Sciatic nerve (tissue), 2 donors: ENCODE data around the gene MMP24. TPM values are rescaled to one million over a fixed set of nuclear protein-coding genes. Genes with fewer than 3 reads are reported as not detected.
"Not testable (repeated sequence)": the region's sequence is repeated elsewhere in the genome, so short reads cannot be mapped to it uniquely, and the experiment has no call there.

Source experiments
- ATAC-seq: fragments of 200-7000 bp; cut with Tn5 transposase; one replicate; pipeline ENCODE4 v1.9.1; 2020; ENCODE audit warnings: mild to moderate bottlenecking, moderate library complexity
- DNase-seq: peaks from one replicate; pipeline ENCODE4 v3.0.0-alpha.2; 2020; ENCODE audit warnings: low spot score
- intact Hi-C: fragments of 100-400 bp; cut with DNase I; formaldehyde crosslinking; loops from one replicate; pipeline ENCODE4 v1.14.2; 2022
- total RNA-seq: library from RNA; stranded (reverse); fragmentation: NEBNext Ultra II Directional; extraction: Animal tissue kit (Norgen Biotek cat#: 25700); gene quantifications from one replicate; pipeline ENCODE4 v1.2.1, GENCODE V29; 2021
- donor health status: DM: no; HTN: no; CAD: no.
- donor health status: DM: no; HTN: no; CAD: no.

MMP24 gene
- total RNA-seq, result 0.49 TPM

DNA sequence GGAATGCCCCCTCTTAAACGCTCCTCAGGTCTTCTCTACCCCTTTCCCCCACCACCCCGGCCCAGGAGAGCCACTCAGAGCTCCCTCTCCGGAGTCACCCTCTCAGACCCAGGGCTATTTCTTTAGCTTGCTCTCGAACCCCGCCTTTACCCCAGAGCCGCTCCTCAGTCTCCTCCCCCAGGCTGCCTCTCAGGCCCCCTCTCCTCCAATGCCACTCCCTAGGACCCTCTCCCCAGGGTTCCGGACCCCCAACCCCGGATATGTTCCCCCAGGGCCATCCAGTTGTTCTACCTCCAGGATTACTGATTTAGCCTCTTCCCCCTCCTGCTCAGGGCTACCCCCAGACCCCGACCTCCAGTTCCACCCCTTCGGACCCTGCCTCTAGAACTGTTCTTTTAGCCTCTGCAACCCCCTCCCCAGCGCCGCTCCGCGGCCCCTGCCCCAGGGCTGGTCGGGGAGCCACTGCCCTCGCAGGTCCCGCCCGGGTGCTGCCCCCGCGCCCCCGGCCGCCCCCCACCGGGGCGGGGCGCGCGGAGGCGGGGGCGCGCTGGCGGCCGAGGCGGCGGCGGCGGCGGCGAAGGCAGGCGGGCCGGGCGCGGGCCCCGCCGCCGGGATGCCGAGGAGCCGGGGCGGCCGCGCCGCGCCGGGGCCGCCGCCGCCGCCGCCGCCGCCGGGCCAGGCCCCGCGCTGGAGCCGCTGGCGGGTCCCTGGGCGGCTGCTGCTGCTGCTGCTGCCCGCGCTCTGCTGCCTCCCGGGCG lies at the start of gene MMP24:
TSS of gene MMP24 (plus strand) at position 565 of the 758 bp plus-strand sequence. CDS start at position 614, 49 bp downstream.
- no peak for ATAC-seq
- no peak for DNase-seq
- intact Hi-C loops, result no loop called here

DNA sequence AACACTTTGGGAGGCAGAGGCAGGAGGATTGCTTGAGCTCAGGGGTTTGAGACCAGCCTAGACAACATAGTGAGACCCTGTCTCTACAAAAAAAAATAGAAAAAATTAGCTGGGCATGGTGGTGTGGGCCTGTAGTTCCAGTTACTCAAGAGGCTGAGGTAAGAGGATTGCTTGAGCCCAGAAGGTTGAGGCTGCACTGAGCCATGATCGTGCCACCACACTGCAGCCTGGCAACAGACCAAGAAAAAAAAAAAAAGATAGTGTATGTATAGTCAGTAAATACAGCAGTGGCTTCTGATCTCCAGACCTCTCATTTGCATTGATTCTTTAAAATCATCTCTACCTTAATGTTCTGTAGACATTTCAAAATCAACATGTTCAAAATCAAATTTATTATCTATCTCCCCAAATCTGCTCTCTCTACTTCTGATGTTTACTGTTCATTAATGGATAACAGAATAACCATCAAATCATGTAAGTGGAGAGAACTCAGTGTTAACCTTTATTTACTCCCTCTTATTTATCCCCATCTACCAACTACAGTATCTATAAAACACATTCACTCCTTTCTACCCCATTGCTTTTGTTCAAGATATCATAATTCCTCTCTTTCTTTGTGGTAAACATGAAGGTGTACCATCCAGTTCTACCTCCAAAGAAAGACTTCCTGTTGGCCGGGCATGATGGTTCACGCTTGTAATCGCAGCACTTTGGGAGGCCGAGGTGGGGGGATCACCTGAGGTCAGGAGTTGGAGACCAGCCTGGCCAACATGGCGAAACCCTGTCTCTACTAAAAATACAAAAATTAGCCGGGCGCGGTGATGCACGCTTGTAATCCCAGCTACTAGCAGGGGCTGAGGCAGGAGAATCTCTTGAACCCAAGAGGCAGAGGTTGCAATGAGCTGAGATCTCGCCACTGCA lies 46.9 kb upstream of the MMP24 start:
- DNase-seq, result no peak
- ATAC-seq, result no peak
- intact Hi-C loops, result no loop called here

GRCh38 chr20:35180266-35180665 lies 46.2 kb upstream of the MMP24 start:
- intact Hi-C loops, result no loop called here
- DNase-seq, result no peak
- ATAC-seq, result no peak

DNA sequence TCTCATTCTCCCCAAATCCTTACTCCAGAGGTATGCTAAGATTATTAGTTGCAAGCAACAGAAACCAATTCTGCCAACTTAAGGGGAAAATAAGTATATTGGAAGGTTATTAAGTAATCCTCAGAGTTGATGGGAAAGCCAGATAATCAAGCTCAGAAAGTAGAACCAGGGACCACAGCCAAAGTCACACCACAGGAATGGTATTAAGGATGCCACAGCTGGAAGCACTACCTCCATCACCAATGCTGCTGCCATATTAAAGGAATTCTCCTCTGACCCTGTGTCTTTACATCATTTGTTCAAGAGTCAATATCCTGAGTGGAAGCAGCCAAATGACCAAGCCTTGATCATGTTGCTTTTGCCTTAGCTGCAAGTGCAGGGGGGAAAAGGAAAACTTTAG lies 44.8 kb upstream of the MMP24 start:
- intact Hi-C loops, result no loop called here
- DNase-seq (no peak), ATAC-seq (no peak)

GRCh38 chr20:35186691-35187289 lies 39.7 kb upstream of the MMP24 start:
- not testable (repeated sequence) for DNase-seq, ATAC-seq
- intact Hi-C loops, result loop anchor here (5.0 kb wide), 1 partner anchor 94 kb away; the partner anchor contains the start of gene TRPC4AP

DNA sequence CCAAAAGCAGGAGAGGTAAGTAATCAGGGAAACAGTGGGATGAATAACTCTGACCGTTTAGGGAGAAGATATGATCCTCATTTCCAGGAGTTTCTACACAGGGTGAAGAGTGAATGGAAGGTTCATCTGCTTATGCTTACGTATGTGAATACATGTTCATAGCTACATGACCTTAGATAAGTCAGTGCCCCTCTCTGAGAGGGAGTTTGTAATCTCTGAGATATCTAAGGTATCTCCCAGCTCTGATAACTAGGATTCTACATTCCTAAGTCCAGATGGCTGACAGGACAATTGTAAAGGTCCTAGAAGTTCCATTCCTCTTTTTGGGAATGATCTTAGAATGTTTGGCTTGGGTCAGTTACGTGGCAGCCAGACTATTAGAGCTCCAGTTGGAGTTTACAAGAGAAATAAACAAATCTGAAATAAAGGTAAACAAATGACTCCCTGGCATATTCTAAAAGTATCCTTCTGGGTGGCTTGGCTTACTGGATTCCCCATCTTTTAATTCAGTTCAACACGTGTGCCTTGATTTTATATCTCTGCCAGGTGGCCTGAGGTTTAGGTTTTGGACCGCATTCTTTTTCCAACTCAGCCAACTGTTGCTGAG lies 38.8 kb upstream of the MMP24 start:
- intact Hi-C loops, result loop anchor here (5.0 kb wide), 1 partner anchor 95 kb away; the partner anchor contains the start of gene TRPC4AP
- no peak for DNase-seq
- no peak for ATAC-seq

DNA sequence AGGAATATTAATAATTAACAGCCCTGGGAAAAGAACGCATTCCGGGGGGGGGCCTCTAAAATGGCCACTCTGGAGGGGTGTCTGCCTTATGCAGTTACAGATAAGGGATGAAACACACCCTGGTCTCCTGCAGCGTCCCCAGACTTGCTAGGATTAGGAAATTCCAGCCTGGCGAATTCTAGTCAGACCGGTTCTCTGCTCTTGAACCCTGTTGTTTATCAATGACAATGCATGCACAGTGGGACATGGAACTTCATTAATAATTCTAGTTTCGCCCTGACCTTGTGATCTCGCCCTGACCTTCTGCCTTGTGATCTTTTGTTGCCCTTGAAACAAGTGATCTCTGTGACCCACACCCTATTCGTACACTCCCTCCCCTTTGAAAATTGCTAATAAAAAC lies 37.3 kb upstream of the MMP24 start:
- ATAC-seq, DNase-seq: not testable (repeated sequence)
- intact Hi-C loops, result loop anchor here (5.0 kb wide), 1 partner anchor 97 kb away; the partner anchor contains the start of gene TRPC4AP

DNA sequence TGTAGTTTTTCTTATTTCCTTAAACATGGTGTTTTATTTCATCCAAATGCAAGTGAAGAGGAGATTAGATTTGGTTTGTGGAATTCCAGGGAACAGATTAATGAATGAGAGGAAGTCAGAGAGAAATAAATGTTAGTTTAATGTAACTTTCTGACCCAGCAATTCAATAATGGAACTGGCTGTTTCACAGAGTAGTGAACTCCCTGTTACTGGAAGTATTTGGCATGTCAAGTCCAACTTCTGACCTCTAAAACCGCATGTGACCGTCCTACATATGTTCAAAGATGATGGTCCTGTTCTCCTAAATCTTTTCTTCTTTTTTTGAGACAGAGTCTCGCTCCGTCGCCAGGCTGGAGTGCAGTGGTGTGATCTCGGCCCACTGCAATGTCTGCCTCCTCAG lies 35.9 kb upstream of the MMP24 start:
- DNase-seq (no peak), ATAC-seq (no peak)
- intact Hi-C loops, result no loop called here

GRCh38 chr20:35191419-35192117 lies 34.9 kb upstream of the MMP24 start:
- intact Hi-C loops, result no loop called here
- ATAC-seq, result no peak
- DNase-seq, result no peak

DNA sequence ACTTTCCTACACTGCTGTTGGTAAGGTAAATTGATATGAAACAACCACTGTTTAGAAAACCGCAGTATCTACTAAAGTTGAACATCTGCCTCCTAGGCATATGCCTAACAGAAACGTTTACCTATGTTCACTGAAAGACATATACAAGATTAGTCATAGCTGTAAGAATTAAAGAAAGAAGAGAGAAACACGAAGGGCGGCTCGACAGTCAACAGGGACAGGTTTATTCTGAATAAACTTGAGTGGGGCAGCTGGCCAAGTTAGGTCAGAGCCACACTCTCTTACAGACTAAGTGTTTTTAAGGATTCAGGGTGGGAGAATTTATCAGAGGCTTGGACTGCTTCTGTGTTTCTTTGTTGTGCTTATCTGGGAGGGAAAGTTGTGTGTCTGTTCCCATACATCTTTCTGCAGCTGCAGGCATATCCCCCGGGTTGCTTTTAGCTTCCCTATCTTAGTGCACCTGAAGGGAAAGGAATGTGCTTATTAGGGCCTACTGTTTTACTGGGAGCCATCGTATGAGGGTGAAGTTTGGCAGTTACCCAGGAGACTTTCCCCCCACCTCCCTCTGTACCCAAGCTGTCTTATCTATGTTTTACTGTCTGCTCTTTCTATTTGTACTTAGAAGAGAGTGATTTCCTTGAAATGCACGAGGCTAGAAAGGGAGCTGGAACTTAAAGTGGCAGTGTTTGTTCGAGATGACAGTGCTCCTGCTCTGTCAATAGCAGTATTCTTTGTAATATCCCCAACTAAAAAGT lies 34.2 kb upstream of the MMP24 start:
- no peak for ATAC-seq

DNA sequence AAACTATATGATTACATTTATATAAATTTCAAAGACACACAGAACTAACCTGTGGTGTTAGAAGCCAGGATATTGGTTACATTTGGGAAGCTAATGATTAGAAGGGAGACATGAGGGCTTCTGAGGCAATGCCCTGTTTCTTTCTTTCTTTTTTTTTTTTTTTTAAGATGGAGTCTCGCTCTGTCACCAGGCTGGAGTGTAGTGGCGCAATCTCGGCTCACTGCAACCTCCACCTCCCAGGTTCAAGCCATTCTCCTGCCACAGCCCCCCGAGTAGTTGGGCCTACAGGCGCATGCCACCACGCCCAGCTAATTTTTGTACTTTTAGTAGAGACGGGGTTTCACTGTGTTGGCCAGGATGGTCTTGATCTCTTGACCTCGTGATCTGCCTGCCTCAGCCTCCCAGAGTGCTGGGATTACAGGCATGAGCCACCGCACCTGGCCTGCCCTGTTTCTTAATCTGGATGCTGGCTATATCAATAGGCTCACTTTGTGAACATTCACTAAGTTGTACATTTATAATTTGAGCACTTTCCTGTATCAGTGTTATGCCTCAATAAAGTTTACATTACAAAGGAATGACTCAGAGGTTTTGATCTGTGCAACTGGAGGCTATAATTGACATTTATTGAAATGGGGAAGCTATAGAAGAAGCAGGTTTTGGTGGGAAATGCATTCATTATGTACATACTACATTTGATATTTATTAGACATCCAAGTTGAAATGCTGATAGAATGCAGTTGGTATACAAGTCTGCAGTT lies 33.3 kb upstream of the MMP24 start:
- intact Hi-C loops, ATAC-seq, DNase-seq: not testable (repeated sequence)

More for the DNA sequence above, 34.2 kb upstream of the MMP24 start:
- DNase-seq, result no peak
- intact Hi-C loops, result no loop called here

- no peak for ATAC-seq
These were observed 30.2 kb upstream of the MMP24 start for GRCh38 chr20:35196313-35196712.

GRCh38 chr20:35199740-35200139 lies 26.8 kb upstream of the MMP24 start:
- ATAC-seq (no peak), DNase-seq (no peak)
- intact Hi-C loops, result no loop called here

More at GRCh38 chr20:35196313-35196712, 30.2 kb upstream of the MMP24 start:
- intact Hi-C loops, result no loop called here
- no peak for DNase-seq

GRCh38 chr20:35200267-35200666 lies 26.2 kb upstream of the MMP24 start:
- no peak for ATAC-seq
- intact Hi-C loops, result no loop called here
- DNase-seq, result no peak

GRCh38 chr20:35201467-35201866 lies 25.0 kb upstream of the MMP24 start:
- intact Hi-C loops, DNase-seq, ATAC-seq: not testable (repeated sequence)

- no peak for DNase-seq
- no peak for ATAC-seq
- intact Hi-C loops, result loop anchor here (5.0 kb wide), 1 partner anchor 65 kb away; no protein-coding TSS in a partner anchor
These were observed 19.7 kb upstream of the MMP24 start for GRCh38 chr20:35206802-35207201.
